Dedifferentiated amniotic fluid mesenchymal stem cell (primary cell): ENCODE results near the gene AKAIN1.

Experiments
- DNase-seq: peaks from one replicate; pipeline ENCODE4 v3.0.0-alpha.2; 2016; ENCODE audit errors: extremely low spot score

AKAIN1 gene

GRCh38 chr18:5197032-5197434 lies at the start of gene AKAIN1:
Gene AKAIN1, minus strand, starts transcription at chr18:5197257. Its CDS starts 204 bp downstream, at chr18:5197053.
- no peak for DNase-seq

- DNase-seq: no peak
These were observed 47.9 kb upstream of the AKAIN1 start for GRCh38 chr18:5244941-5245340.

- DNase-seq: no peak
These were observed 42.4 kb upstream of the AKAIN1 start for GRCh38 chr18:5239447-5239846.

- no peak for DNase-seq
These were observed 41.4 kb upstream of the AKAIN1 start for GRCh38 chr18:5238371-5238976.

GRCh38 chr18:5237723-5238370 lies 40.8 kb upstream of the AKAIN1 start:
- peak; percentile 83 for DNase-seq

GRCh38 chr18:5237083-5237722 lies 40.1 kb upstream of the AKAIN1 start:
- DNase-seq: peak; percentile 21

GRCh38 chr18:5214583-5215351 lies 17.7 kb upstream of the AKAIN1 start:
- DNase-seq: no peak

GRCh38 chr18:5207471-5208150 lies 10.6 kb upstream of the AKAIN1 start:
- no peak for DNase-seq

GRCh38 chr18:5198311-5198710 lies 1.3 kb upstream of the AKAIN1 start:
- no peak for DNase-seq

GRCh38 chr18:5197461-5197860 lies 404 bp upstream of the AKAIN1 start:
- no peak for DNase-seq

- no peak for DNase-seq
These were observed 615 bp downstream of the AKAIN1 start for GRCh38 chr18:5196253-5197031.

- no peak for DNase-seq
These were observed 1.4 kb downstream of the AKAIN1 start for GRCh38 chr18:5195656-5196055.

GRCh38 chr18:5180254-5180653 lies 16.8 kb downstream of the AKAIN1 start:
- DNase-seq: no peak

GRCh38 chr18:5178519-5178918 lies 18.5 kb downstream of the AKAIN1 start:
- no peak for DNase-seq

GRCh38 chr18:5175378-5175777 lies 21.7 kb downstream of the AKAIN1 start:
- no peak for DNase-seq

GRCh38 chr18:5173646-5174045 lies 23.4 kb downstream of the AKAIN1 start:
- DNase-seq: no peak

GRCh38 chr18:5173236-5173635 lies 23.8 kb downstream of the AKAIN1 start:
- no peak for DNase-seq

- DNase-seq: no peak
These were observed 29.2 kb downstream of the AKAIN1 start for GRCh38 chr18:5167831-5168230.

GRCh38 chr18:5166606-5167280 lies 30.3 kb downstream of the AKAIN1 start:
- DNase-seq: no peak

GRCh38 chr18:5164903-5165302 lies 32.2 kb downstream of the AKAIN1 start:
- DNase-seq: no peak

- DNase-seq: no peak
These were observed 34.9 kb downstream of the AKAIN1 start for GRCh38 chr18:5162111-5162510.
